ENCODE data around the gene AVPR1A.

Gene AVPR1A

GRCh38 chr12:63093711-63094110 is 57.3 kb downstream of the AVPR1A start:
- no peak for DNase-seq

GRCh38 chr12:63093084-63093483 is 57.9 kb downstream of the AVPR1A start:
- DNase-seq: no peak

All from islet precursor cell (in vitro differentiated cells).